ENCODE measurements around the gene GPR176.

The GPR176 gene

GRCh38 chr15:39925112-39925842, 5.2 kb upstream of the GPR176 start:
- no peaks in the 10 kb centered on the region for H3K27me3 ChIP-seq (ENCODE audit: insufficient read depth, low read length, poor library complexity, severe bottlenecking)
- H3K9ac ChIP-seq (ENCODE audit: low read depth, low read length, poor library complexity, severe bottlenecking), result no peak overlapping the region
- peaks cover 26% of the 10 kb centered on the region for H3K4me1 ChIP-seq (ENCODE audit: insufficient read depth, low read length, poor library complexity, severe bottlenecking)
- H3K4me2 ChIP-seq (ENCODE audit: low read depth, low read length, poor library complexity, severe bottlenecking), result peak overlapping the region; percentile 20
- H4K20me1 ChIP-seq (ENCODE audit: insufficient read depth, low read length, poor library complexity, severe bottlenecking), result no peaks in the 10 kb centered on the region
- H3K4me3 ChIP-seq (ENCODE audit: low read length, poor library complexity, severe bottlenecking), result peak overlapping the region; percentile 15
- H3K79me2 ChIP-seq (ENCODE audit: insufficient read depth, low read length), result no peaks in the 10 kb centered on the region
- no peaks in the 10 kb centered on the region for H3K9me2 ChIP-seq (replicated peaks; ENCODE audit: low read depth, low read length)
- H3F3A ChIP-seq (ENCODE audit: low read depth), result no peaks in the 10 kb centered on the region
- no peak for TF ChIP-seq EZH2phosphoT487 (IDR thresholded peaks at IDR 0.05; ENCODE audit: borderline replicate concordance)
- TF ChIP-seq, protein P1, sequence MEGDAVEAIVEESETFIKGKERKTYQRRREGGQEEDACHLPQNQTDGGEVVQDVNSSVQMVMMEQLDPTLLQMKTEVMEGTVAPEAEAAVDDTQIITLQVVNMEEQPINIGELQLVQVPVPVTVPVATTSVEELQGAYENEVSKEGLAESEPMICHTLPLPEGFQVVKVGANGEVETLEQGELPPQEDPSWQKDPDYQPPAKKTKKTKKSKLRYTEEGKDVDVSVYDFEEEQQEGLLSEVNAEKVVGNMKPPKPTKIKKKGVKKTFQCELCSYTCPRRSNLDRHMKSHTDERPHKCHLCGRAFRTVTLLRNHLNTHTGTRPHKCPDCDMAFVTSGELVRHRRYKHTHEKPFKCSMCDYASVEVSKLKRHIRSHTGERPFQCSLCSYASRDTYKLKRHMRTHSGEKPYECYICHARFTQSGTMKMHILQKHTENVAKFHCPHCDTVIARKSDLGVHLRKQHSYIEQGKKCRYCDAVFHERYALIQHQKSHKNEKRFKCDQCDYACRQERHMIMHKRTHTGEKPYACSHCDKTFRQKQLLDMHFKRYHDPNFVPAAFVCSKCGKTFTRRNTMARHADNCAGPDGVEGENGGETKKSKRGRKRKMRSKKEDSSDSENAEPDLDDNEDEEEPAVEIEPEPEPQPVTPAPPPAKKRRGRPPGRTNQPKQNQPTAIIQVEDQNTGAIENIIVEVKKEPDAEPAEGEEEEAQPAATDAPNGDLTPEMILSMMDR (conservative IDR thresholded peaks at IDR 0.05; ENCODE audit: low read length), result 0 out of 2 replicates have a peak, but pooled peaks have one; percentile 15
- H2AFZ ChIP-seq (ENCODE audit: low read length), result peak overlapping the region; percentile 66; the same call in 1 of the 2 replicates
- H3K9me3 ChIP-seq (ENCODE audit: insufficient read depth, low read depth, low read length), result no peaks in the 10 kb centered on the region
- H3K36me3 ChIP-seq (ENCODE audit: insufficient read depth, low read length), result no peaks in the 10 kb centered on the region

GRCh38 chr15:39924437-39924836, 4.4 kb upstream of the GPR176 start:
- Histone ChIP-seq H2AFZ (ENCODE audit: low read length) (peak overlapping the region; percentile 66; the same call in 1 of the 2 replicates), H3K36me3 (ENCODE audit: insufficient read depth, low read length) (no peaks in the 10 kb centered on the region), H3K9me2 (replicated peaks; ENCODE audit: low read depth, low read length) (no peaks in the 10 kb centered on the region), H3K79me2 (ENCODE audit: insufficient read depth, low read length) (no peaks in the 10 kb centered on the region), H3F3A (ENCODE audit: low read depth) (no peaks in the 10 kb centered on the region), H3K9me3 (ENCODE audit: insufficient read depth, low read depth, low read length) (no peaks in the 10 kb centered on the region), H4K20me1 (ENCODE audit: insufficient read depth, low read length, poor library complexity, severe bottlenecking) (no peaks in the 10 kb centered on the region), H3K4me2 (ENCODE audit: low read depth, low read length, poor library complexity, severe bottlenecking) (no peak overlapping the region), H3K4me1 (ENCODE audit: insufficient read depth, low read length, poor library complexity, severe bottlenecking) (peaks cover 26% of the 10 kb centered on the region), H3K27me3 (ENCODE audit: insufficient read depth, low read length, poor library complexity, severe bottlenecking) (no peaks in the 10 kb centered on the region), H3K4me3 (ENCODE audit: low read length, poor library complexity, severe bottlenecking) (no peak overlapping the region), H3K9ac (ENCODE audit: low read depth, low read length, poor library complexity, severe bottlenecking) (no peak overlapping the region)
- no peak for TF ChIP-seq EZH2phosphoT487 (IDR thresholded peaks at IDR 0.05; ENCODE audit: borderline replicate concordance)
- TF ChIP-seq, protein P1 (conservative IDR thresholded peaks at IDR 0.05; ENCODE audit: low read length), result no peak

DNA sequence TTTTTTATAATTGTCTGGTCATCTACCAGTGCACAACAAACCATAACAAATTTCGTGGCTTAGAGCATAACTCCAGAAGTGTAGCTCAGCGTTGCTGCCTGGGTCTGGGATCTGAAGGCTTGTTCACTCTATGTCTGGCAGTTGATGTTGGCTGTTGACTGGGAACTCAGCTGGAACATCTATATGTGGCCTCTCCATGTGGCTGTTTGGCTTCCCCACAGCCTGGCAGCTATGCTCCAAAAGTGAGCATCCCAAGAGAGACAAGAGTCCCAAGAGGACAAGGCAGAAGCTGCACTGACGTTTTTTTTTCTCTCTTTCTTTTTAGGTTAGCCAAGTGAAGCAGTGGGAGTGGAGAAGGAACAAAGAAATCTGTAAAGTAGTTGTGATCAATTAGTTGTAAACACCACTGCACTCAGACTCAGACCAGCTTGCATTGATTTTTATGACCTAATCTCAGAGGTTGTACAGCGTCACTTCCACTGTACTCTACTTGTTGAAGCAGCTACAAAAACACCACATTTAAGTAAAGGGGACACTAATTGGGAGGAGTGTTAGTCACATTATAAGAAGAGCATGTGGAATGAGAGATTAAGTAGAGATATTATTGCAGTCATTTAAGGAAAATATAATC, 2.5 kb upstream of the GPR176 start:
- no peaks in the 10 kb centered on the region for H3K9me2 ChIP-seq (replicated peaks; ENCODE audit: low read depth, low read length)
- H3K36me3 ChIP-seq (ENCODE audit: insufficient read depth, low read length), result no peaks in the 10 kb centered on the region
- no peaks in the 10 kb centered on the region for H3K9me3 ChIP-seq (ENCODE audit: insufficient read depth, low read depth, low read length)
- H3K79me2 ChIP-seq (ENCODE audit: insufficient read depth, low read length), result no peaks in the 10 kb centered on the region
- no peak overlapping the region for H3K4me3 ChIP-seq (ENCODE audit: low read length, poor library complexity, severe bottlenecking)
- H2AFZ ChIP-seq (ENCODE audit: low read length), result no peak overlapping the region; the same call in 1 of the 2 replicates
- no peak overlapping the region for H3K4me2 ChIP-seq (ENCODE audit: low read depth, low read length, poor library complexity, severe bottlenecking)
- H4K20me1 ChIP-seq (ENCODE audit: insufficient read depth, low read length, poor library complexity, severe bottlenecking), result no peaks in the 10 kb centered on the region
- TF ChIP-seq EZH2phosphoT487 (IDR thresholded peaks at IDR 0.05; ENCODE audit: borderline replicate concordance), result no peak
- TF ChIP-seq, protein P1 (conservative IDR thresholded peaks at IDR 0.05; ENCODE audit: low read length), result no peak
- no peaks in the 10 kb centered on the region for H3K27me3 ChIP-seq (ENCODE audit: insufficient read depth, low read length, poor library complexity, severe bottlenecking)
- H3K9ac ChIP-seq (ENCODE audit: low read depth, low read length, poor library complexity, severe bottlenecking), result no peak overlapping the region
- H3F3A ChIP-seq (ENCODE audit: low read depth), result no peaks in the 10 kb centered on the region
- H3K4me1 ChIP-seq (ENCODE audit: insufficient read depth, low read length, poor library complexity, severe bottlenecking), result peaks cover 26% of the 10 kb centered on the region
